Stimulated activated CD8-positive, alpha-beta memory T cell treated with anti-CD3 and anti-CD28 coated beads, Interleukin-15, amount 100 ng/mL, for 4 hours (primary cell): ENCODE data around the gene SKAP1.
A peak's percentile ranks its signal among the peaks of the same experiment; 100 is the strongest.

ENCODE experiments used
- DNase-seq, 2 donors: peaks; one replicate each; pipeline ENCODE4 v3.0.0-alpha.2; 2020; ENCODE audit warnings: low read depth in 2 of 2

SKAP1 gene

DNA sequence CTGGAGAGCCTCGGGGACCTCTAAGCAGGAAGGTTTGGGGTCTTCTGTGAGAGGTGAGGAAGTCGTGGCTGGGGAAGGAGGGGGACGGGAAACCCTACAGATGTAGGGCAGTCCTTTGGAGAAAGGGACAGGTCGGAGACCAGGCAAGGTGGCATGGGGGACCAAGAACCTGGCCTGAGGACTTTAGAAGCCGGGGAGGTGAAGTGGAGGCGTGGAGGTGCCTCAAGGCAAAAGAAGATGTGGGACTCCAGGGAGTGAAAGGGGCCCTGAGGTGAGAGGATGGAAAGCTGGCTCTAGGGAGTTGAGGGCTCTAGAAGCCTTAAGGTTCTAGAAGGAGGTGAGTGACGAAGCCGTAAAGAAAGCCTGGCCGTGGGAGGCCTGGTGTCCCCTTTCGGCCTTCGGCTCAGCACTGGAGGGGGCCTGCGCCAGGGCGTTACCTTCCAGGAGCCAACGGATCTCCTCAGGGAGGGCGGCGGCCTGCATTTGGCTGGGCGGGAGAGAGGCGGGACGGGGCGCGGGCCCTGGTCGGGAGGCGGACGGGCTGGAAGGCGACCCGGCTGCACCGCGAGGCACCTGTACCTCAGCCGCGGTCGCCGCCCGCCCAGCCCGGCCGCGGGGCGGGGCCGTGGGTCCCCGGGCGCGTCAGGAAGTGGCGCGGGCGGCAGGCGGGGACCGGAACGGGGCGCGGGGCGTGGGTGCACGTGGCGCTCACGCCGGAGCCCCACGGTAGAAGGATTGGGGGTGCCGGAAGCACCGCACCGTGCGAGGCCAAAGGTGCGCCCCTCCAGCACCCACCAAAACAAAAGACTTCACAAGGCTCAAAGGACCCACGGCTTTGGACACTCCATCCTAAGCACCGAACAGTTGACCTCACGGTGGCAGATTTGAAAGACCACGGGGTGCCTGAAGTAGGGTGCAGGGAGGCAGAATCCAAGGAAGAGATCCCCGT is at the start of gene SKAP1:
Gene SKAP1 (minus strand): TSS at position 577 of the 949 bp plus-strand sequence.
- peak in 1 of 2 donors; percentile 59 for DNase-seq

GRCh38 chr17:48479014-48479402 is 49.0 kb upstream of the SKAP1 start:
- no peak for DNase-seq

GRCh38 chr17:48478224-48479013 is 48.4 kb upstream of the SKAP1 start:
- DNase-seq, result peak in 1 of 2 donors; percentile 8

DNA sequence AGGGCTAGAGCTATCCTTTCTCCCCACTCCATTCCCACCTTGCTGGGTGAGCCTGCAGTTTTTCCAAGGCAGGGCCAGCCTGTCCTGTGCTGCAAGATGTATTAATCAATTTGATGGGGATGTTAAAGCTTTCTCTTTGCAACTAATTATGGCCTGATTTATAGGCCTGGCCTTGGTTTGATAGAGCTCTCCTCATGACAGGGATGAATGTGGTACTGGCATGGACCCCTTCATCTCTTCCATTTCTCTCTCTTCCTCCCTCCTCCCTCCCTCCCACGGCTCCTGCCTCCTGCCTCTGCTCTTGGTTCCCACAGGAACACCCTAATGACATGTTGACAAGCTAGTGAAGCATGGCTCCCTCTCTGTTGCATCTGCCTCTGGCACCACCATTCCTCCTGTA is 47.2 kb upstream of the SKAP1 start:
- no peak for DNase-seq

- no peak for DNase-seq
Observed at GRCh38 chr17:48472411-48473281, 42.6 kb upstream of the SKAP1 start.

- DNase-seq, result no peak
Observed at GRCh38 chr17:48471817-48472410, 41.9 kb upstream of the SKAP1 start.

- DNase-seq, result no peak
Observed at GRCh38 chr17:48470388-48471034, 40.5 kb upstream of the SKAP1 start.

DNA sequence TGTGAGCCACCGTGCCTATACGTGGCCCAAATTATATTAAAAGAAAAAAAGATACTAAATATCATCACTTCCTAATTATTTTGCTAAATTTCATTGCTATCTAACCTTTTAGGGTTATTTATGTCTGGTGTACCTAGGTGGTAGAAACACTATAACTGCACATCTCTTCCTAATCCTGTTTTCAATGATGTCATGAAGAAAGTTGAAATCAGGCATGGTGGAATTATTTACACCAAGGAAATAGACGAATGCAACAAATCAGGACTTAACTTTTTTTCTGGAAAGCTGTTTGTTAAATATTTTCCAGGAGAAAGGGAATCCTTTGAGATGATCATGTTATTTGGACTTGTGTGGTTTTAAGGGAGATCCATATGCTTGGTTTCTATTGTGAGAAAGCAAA is 39.2 kb upstream of the SKAP1 start:
- no peak for DNase-seq

- DNase-seq, result no peak
Observed at GRCh38 chr17:48468299-48468698, 38.3 kb upstream of the SKAP1 start.

DNA sequence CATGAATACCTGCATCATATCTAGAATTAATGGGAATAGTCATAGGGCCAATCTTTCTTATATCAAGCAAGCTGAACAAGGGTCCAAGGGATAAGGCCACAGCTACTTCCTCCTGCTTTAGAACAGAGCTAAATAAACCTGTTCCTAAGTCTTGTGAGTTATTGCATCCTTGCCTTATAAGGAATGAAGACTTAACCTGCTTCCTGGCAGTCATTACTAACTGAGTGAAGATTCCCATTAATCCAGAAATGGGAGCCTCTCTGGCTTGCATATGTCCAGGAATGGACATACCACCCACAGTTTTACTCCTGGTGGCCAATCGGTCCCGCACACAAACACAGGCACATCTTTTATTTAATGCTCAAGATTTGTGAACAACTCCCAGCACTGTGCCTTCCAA is 35.9 kb upstream of the SKAP1 start:
- DNase-seq, result no peak

DNA sequence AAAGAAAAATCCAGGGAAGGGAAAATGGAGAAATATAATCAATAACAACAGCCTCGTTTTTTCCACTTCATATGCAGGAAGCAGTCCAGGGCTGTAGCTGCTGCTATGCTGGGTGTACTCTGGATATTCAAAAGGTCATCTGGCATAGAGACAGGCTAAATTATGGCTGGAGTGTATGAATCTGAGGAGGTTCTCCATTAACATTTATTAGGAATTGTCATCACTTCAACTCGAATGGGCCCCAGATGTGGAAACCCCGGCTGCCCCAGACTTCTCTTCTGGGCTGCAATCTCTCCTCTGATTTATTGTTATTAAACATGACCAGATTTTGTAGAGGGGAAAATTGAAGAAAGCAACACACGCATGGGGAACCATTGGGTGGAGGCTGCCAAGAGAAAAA is 33.5 kb upstream of the SKAP1 start:
- no peak for DNase-seq

DNA sequence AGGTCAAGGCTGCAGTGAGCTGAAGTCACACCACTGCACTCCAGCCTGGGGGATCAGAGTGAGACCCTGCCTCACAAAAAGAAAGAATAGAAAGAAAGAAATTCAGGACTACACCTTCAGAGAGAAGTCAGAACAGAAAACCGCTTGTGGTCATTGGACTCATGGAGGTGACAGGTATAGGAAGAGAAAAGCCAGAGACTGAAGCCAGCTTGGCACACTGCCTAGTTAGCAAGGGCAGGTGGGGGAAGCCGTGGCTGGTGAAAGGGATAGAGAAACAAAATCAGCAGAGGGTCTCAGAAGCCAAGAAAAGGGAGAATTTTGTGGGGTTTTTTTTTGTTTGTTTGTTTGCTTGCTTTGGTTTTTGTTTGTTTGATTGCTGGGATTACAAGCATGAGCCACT is 32.9 kb upstream of the SKAP1 start:
- DNase-seq, result no peak

DNA sequence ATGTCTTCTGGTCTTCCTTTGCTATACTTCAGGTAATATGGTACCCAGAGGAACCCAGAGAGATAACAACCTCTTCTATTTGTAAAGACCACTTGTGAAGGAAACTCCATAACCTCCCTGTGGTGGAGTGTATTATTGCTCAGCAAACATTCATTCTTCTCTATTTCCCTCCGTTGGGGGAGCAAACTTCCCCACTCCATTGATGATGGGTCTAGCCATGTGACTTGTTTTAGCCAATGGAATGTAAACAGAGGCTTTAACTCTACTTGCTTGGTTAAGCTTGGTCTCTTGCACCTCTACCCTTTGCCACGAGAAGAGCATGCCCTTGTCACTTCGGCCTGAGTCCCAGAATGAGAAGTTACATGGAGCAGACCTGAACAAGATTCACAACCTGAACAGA is 30.0 kb upstream of the SKAP1 start:
- no peak for DNase-seq

- DNase-seq, result no peak
Observed at GRCh38 chr17:48459070-48459844, 29.2 kb upstream of the SKAP1 start.

DNA sequence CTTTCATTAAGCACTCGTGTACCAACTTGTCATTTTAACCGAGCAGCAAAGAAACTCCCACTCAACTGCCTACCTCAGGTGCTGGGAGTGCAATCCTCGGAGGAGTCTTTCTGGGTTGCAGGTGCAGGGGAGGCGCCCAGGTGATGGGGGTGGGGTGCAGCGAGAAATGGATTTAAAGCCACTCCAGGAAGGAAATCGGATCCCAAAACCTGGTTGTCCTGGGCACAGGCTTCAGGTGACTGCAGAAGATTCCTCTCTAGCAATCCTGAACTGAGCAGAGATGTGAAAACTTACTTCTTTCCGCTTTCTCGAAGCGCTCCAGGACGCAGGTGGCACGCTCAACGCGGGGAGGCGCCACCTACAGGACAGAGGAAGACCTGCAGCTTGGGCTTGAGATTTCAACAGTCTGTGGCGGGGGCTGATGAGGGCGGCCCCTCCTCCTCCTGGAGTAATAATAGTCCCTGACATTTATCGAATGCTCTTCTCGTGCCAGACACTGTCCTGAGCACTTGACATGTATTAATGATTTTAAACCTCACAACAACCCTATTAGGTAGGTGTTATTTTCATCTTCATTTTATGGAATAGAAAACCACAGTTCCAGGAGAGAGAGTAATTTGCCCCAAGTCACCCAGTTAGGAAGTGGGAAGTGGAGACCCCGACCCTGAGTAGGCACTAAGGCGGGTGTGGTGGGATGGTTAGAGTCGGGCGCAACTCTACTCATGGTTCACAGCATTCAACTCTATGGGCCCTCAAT is 27.2 kb upstream of the SKAP1 start:
- peak; percentile 45 to 61 for DNase-seq

DNA sequence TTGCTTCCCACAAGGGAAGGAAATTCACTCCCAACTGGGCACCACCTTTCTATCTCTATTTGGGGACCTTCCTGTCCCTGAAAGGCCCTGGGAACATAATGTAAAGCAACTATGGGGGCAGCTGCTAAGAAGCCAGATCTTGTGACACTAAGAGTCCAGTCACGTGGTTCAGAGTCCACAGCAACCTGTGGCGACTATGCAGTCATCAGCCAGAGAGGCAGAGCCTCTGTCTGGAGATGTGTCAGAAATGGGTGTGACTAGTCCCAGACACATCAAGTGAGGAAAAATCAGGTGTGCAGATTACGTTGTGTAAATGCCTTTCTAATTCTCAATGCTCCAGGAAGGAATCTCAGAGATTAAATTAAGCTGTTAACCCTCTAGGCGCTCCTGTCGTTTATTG is 26.6 kb upstream of the SKAP1 start:
- no peak for DNase-seq

DNA sequence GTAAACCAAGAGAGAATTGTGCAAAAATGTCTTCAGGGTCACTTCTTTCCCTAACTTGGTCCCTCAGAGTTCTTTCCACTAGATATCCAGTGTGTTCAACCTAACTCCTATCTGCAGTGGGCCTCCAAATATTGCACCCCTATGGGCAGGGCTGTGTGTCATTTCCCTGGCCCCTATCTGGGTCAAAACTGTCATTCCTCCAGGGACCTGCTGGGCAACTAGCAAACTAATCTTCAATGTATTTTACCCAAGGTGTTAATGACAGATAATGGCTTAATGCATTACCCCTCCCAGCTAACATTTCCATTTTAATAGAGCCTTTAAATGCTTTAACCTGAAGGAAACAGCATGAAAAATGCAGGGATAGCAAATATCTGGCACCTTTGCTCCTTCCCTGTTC is 25.8 kb upstream of the SKAP1 start:
- no peak for DNase-seq

DNA sequence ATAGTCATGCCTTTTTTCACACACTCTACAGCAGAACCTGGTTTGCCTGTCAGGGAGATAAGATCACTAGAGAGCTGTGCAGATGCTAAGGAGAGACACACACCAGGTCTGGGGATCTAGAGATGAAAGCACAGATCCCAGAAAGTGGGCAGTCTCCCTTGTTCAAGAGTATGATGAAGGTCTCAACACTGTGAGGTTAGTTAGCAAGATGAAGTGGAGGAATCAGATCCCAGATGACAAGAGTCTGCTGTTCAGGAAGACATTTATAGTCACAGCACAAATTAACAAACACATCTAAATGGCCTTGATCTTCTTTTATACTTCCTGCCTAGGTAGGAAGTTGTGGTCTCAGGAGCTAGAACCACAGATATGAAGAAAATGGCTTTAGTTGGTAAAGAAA is 23.4 kb upstream of the SKAP1 start:
- DNase-seq, result no peak

DNA sequence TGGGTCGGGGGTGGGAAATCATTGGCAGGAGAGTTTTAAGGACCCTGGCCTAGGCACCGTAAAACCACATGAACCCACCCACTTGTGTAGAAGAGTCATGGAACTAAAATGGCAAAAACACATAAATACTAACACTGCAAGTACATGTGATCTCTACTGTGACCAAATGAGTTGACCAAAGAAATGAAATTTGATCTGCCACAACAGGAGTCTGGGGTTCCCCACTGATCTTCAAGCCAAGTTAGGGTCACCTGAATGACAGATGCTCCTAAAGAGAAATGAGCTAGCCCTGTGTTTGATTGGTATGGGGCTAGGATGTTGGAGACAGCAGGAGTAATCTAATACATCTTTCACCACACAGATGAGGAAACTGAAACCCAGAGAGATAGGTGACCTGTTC is 21.5 kb upstream of the SKAP1 start:
- no peak for DNase-seq
